HCT116 (cell line): ENCODE results near the gene DIO3. TPM values are rescaled to one million over a fixed set of nuclear protein-coding genes. Genes with fewer than 3 reads are reported as not detected.

Source experiments
- ATAC-seq: fragments of 200-7000 bp; cut with Tn5 transposase; 2 replicates; pipeline ENCODE4 v1.9.1; 2020; ENCODE audit warnings: mild to moderate bottlenecking, moderate library complexity
- BruUV-seq: library from RNA; stranded (reverse); fragments of 400-500 nt; replicated peaks from 2 replicates; lab custom pipeline; 2021; lab: Mats Ljungman, UMichigan
- CTCF ChIA-PET: fragments of 300-600 bp; sonication (Branson Sonifier 250); formaldehyde crosslinking; loops from one replicate; lab custom pipeline; 2021; ENCODE audit warnings: antibody characterized with exemption; lab: Charles Lee
- POLR2A ChIA-PET: fragments of 300-600, 350-600 bp; sonication (Branson Sonifier 250); formaldehyde crosslinking; loops from one replicate; lab custom pipeline; 2021; ENCODE audit warnings: antibody characterized with exemption; lab: Charles Lee
- RAD21 ChIA-PET, 2 experiments: fragments of 300-600 bp; sonication (Branson Sonifier 250); formaldehyde crosslinking; loops; one replicate each; lab custom pipeline; 2023; ENCODE audit warnings: low total read pairs in 2 of 2; ENCODE audit not compliant: uncharacterized antibody in 2 of 2, unreplicated experiment in 2 of 2, low non-redundant PET in 1 of 2; lab: Charles Lee
- DNase-seq: peaks from one replicate; pipeline ENCODE4 v3.0.0-alpha.2; 2010; ENCODE audit warnings: low read depth, low spot score
- H2AFZ ChIP-seq: fragments of 200-600 bp; shearing (Covaris generic), sonication (generic); 2 replicates; pipeline ENCODE4 v1.6.1; 2017; ENCODE audit warnings: low read depth, mixed run types, mixed read lengths, antibody characterized with exemption, low read length; ENCODE audit not compliant: poor library complexity, severe bottlenecking
- H3K27ac ChIP-seq: 2 replicates; pipeline ENCODE4 v1.5.1; 2012; ENCODE audit warnings: low read depth, low read length
- H3K27me3 ChIP-seq: fragments of 200-600 bp; sonication (generic); 2 replicates; pipeline ENCODE4 v1.6.1; 2016; ENCODE audit warnings: mixed run types, low read length, mixed read lengths; ENCODE audit not compliant: insufficient read depth
- H3K36me3 ChIP-seq, 2 experiments: fragments of 200-500 bp in 1 of 2; fragments of 200-600 bp in 1 of 2; sonication (Bioruptor generic) in 1 of 2; sonication (generic) in 1 of 2; 2 replicates each; pipeline versions ENCODE4 v1.5.1 to v1.6.1; 2014 to 2016; ENCODE audit warnings: low read length in 2 of 2, inconsistent platforms in 1 of 2, mixed read lengths in 1 of 2, mixed run types in 1 of 2; ENCODE audit not compliant: insufficient read depth in 2 of 2, control insufficient read depth in 1 of 2
- H3K4me1 ChIP-seq, 2 experiments: fragments of 200-600 bp in 1 of 2; sonication (generic) in 1 of 2; 2 replicates each; pipeline versions ENCODE4 v1.5.1 to v1.6.1; 2012 to 2017; ENCODE audit warnings: low read length in 2 of 2, inconsistent platforms in 1 of 2, mild to moderate bottlenecking in 1 of 2, mixed read lengths in 1 of 2, mixed run types in 1 of 2, moderate library complexity in 1 of 2; ENCODE audit not compliant: insufficient read depth in 2 of 2, control insufficient read depth in 1 of 2
- H3K4me2 ChIP-seq: fragments of 200-600 bp; sonication (generic); 2 replicates; pipeline ENCODE4 v1.6.1; 2017; ENCODE audit warnings: mixed run types, low read length, mixed read lengths
- H3K4me3 ChIP-seq, 2 experiments: fragments of 200-600 bp in 1 of 2; sonication (generic) in 1 of 2; replicated peaks in 1 of 2; 2 replicates each; pipeline ENCODE4 v1.5.1; 2011 to 2016; ENCODE audit warnings: low read length in 2 of 2, control low read depth in 1 of 2, low read depth in 1 of 2, mild to moderate bottlenecking in 1 of 2, mixed read lengths in 1 of 2, mixed run types in 1 of 2
- H3K79me2 ChIP-seq: fragments of 200-600 bp; sonication (generic); 2 replicates; pipeline ENCODE4 v1.6.1; 2017; ENCODE audit warnings: mild to moderate bottlenecking, mixed run types, low read length, moderate library complexity, mixed read lengths; ENCODE audit not compliant: insufficient read depth
- H3K9ac ChIP-seq: fragments of 200-600 bp; sonication (generic); 2 replicates; pipeline ENCODE4 v1.6.1; 2016; ENCODE audit warnings: low read length, mixed read lengths
- H3K9me2 ChIP-seq: fragments of 200-600 bp; sonication (generic), shearing (Covaris generic); 2 replicates; pipeline ENCODE4 v1.6.1; 2017; ENCODE audit warnings: mixed run types, mild to moderate bottlenecking, moderate library complexity; ENCODE audit not compliant: insufficient read depth
- H3K9me3 ChIP-seq, 2 experiments: fragments of 200-500 bp in 1 of 2; fragments of 200-600 bp in 1 of 2; sonication (Bioruptor generic) in 1 of 2; sonication (generic) in 1 of 2; 2 replicates each; pipeline ENCODE4 v1.6.1; 2014 to 2017; ENCODE audit warnings: low read length in 2 of 2, mixed read lengths in 2 of 2, inconsistent platforms in 1 of 2, low read depth in 1 of 2, mild to moderate bottlenecking in 1 of 2, mixed run types in 1 of 2, moderate library complexity in 1 of 2; ENCODE audit not compliant: control insufficient read depth in 1 of 2, insufficient read depth in 1 of 2
- H4K20me1 ChIP-seq: fragments of 200-600 bp; sonication (generic), shearing (Covaris generic); 2 replicates; pipeline ENCODE4 v1.6.1; 2017; ENCODE audit warnings: mixed run types, mild to moderate bottlenecking, moderate library complexity; ENCODE audit not compliant: insufficient read depth
- ELF1 ChIP-seq: IDR thresholded peaks from 2 replicates; pipeline ENCODE4 v1.6.1; 2012; ENCODE audit warnings: low read depth, borderline replicate concordance
- RAD21 ChIP-seq: IDR thresholded peaks from 2 replicates; pipeline ENCODE4 v1.6.1; 2012; ENCODE audit warnings: low read depth, mild to moderate bottlenecking
- SP1 ChIP-seq: IDR thresholded peaks from 2 replicates; pipeline ENCODE4 v1.6.1; 2012; ENCODE audit warnings: low read depth
- SRF ChIP-seq: IDR thresholded peaks from 2 replicates; pipeline ENCODE4 v1.6.1; 2012; ENCODE audit warnings: low read depth
- TCF7L2 ChIP-seq: IDR thresholded peaks from 2 replicates; pipeline ENCODE4 v1.7.0; 2011; ENCODE audit warnings: borderline replicate concordance, inconsistent platforms; ENCODE audit not compliant: insufficient read depth, insufficient read length; ENCODE audit errors: extremely low read depth
- ZNF274 ChIP-seq: fragments of 200-500 bp; sonication (Bioruptor generic); IDR thresholded peaks from 2 replicates; pipeline ENCODE4 v1.6.1; 2014; ENCODE audit warnings: mild to moderate bottlenecking, low read depth, low read length, inconsistent platforms
- intact Hi-C: fragments of 100-400 bp; cut with micrococcal nuclease; formaldehyde crosslinking; loops from 2 replicates; pipeline ENCODE4 v1.10.0; 2022
- total RNA-seq: library from RNA; stranded (reverse); gene quantifications from one replicate; pipeline ENCODE4 v1.2.1, GENCODE V29; 2021; ENCODE audit not compliant: unreplicated experiment
- TF ChIP-seq, protein P1 (sequence below): IDR thresholded peaks from 2 replicates; pipeline ENCODE4 v1.6.1; 2012; ENCODE audit warnings: low read depth

Gene DIO3
- total RNA-seq, 1 experiment from 2014 or later: 0.34 TPM

DNA sequence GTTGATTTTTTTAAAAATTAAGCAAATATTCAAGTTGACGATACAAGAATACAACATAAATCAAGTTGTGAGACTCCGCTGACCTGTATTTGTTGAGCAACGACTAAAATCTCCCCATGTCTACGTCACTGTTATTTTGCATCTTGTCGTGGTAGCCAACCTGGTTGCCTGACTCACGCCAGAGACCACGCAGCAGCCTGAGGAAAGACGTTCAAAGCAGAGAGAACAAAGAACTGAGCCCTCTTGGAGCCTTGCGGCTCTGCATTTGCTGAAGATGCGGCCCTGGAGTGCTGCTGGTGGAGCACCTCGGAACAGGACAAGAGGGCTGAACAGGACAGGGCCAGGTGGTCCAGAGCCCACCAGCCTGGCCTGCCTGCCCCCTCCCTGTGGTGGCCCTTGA is 21.4 kb upstream of the DIO3 start:
- no peak overlapping the region for H3K4me2 ChIP-seq
- DNase-seq: no peak
- POLR2A ChIA-PET: interaction anchor here (0.6 kb wide), 1 partner anchor 78 kb away, joined by 3 read pairs; no protein-coding TSS in a partner anchor
- no peaks in the 10 kb centered on the region for H3K4me1 ChIP-seq
- ATAC-seq: no peak
- no peak overlapping the region for H2AFZ ChIP-seq
- H3K36me3 ChIP-seq: no peaks in the 10 kb centered on the region
- TF ChIP-seq, protein P1, sequence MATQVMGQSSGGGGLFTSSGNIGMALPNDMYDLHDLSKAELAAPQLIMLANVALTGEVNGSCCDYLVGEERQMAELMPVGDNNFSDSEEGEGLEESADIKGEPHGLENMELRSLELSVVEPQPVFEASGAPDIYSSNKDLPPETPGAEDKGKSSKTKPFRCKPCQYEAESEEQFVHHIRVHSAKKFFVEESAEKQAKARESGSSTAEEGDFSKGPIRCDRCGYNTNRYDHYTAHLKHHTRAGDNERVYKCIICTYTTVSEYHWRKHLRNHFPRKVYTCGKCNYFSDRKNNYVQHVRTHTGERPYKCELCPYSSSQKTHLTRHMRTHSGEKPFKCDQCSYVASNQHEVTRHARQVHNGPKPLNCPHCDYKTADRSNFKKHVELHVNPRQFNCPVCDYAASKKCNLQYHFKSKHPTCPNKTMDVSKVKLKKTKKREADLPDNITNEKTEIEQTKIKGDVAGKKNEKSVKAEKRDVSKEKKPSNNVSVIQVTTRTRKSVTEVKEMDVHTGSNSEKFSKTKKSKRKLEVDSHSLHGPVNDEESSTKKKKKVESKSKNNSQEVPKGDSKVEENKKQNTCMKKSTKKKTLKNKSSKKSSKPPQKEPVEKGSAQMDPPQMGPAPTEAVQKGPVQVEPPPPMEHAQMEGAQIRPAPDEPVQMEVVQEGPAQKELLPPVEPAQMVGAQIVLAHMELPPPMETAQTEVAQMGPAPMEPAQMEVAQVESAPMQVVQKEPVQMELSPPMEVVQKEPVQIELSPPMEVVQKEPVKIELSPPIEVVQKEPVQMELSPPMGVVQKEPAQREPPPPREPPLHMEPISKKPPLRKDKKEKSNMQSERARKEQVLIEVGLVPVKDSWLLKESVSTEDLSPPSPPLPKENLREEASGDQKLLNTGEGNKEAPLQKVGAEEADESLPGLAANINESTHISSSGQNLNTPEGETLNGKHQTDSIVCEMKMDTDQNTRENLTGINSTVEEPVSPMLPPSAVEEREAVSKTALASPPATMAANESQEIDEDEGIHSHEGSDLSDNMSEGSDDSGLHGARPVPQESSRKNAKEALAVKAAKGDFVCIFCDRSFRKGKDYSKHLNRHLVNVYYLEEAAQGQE: no peak
- TF ChIP-seq SRF: no peak
- TF ChIP-seq TCF7L2: no peak
- TF ChIP-seq RAD21: no peak
- TF ChIP-seq SP1: no peak
- TF ChIP-seq ZNF274: no peak
- TF ChIP-seq ELF1: no peak
- no peaks in the 10 kb centered on the region for H4K20me1 ChIP-seq
- no peak overlapping the region for H3K9ac ChIP-seq
- RAD21 ChIA-PET: no interaction called here
- H3K79me2 ChIP-seq: no peaks in the 10 kb centered on the region
- intact Hi-C loops: no loop called here
- no peak overlapping the region for H3K4me3 ChIP-seq
- no peak overlapping the region for H3K27ac ChIP-seq
- H3K9me3 ChIP-seq: no peaks in the 10 kb centered on the region
- H3K27me3 ChIP-seq: no peaks in the 10 kb centered on the region
- no peaks in the 10 kb centered on the region for H3K9me2 ChIP-seq
- CTCF ChIA-PET: no interaction called here
- no TSS peak for BruUV-seq
